GM18870 (cell line): Measurements from ENCODE around the gene RIMBP2.

Source experiments
- ATAC-seq: cut with Tn5 transposase; IDR thresholded peaks from one replicate; pipeline ENCODE4 v1.9.1; 2021; ENCODE audit warnings: moderate library complexity; ENCODE audit not compliant: unreplicated experiment

RIMBP2 gene

GRCh38 chr12:130520784-130521183 lies 195.3 kb downstream of the RIMBP2 start:
- no peak for ATAC-seq

- no peak for ATAC-seq
These were observed 198.5 kb downstream of the RIMBP2 start for GRCh38 chr12:130517588-130517987.

GRCh38 chr12:130514149-130514551 lies 201.9 kb downstream of the RIMBP2 start:
- ATAC-seq: no peak

- no peak for ATAC-seq
These were observed 202.5 kb downstream of the RIMBP2 start for GRCh38 chr12:130513556-130513955.

GRCh38 chr12:130511285-130511684 lies 204.8 kb downstream of the RIMBP2 start:
- ATAC-seq: no peak

- ATAC-seq: no peak
These were observed 206.6 kb downstream of the RIMBP2 start for GRCh38 chr12:130509454-130509853.

GRCh38 chr12:130508847-130509246 lies 207.3 kb downstream of the RIMBP2 start:
- no peak for ATAC-seq

GRCh38 chr12:130508318-130508717 lies 207.8 kb downstream of the RIMBP2 start:
- ATAC-seq: no peak

GRCh38 chr12:130506844-130507243 lies 209.3 kb downstream of the RIMBP2 start:
- no peak for ATAC-seq

- ATAC-seq: no peak
These were observed 211.3 kb downstream of the RIMBP2 start for GRCh38 chr12:130504840-130505175.

GRCh38 chr12:130504110-130504839 lies 211.8 kb downstream of the RIMBP2 start:
- no peak for ATAC-seq

- no peak for ATAC-seq
These were observed 214.3 kb downstream of the RIMBP2 start for GRCh38 chr12:130501821-130502220.

GRCh38 chr12:130500835-130501330 lies 215.2 kb downstream of the RIMBP2 start:
- no peak for ATAC-seq

- no peak for ATAC-seq
These were observed 216.6 kb downstream of the RIMBP2 start for GRCh38 chr12:130499474-130499873.

GRCh38 chr12:130498589-130499385 lies 217.3 kb downstream of the RIMBP2 start:
- ATAC-seq: no peak

GRCh38 chr12:130497991-130498390 lies 218.1 kb downstream of the RIMBP2 start:
- no peak for ATAC-seq

- no peak for ATAC-seq
These were observed 218.8 kb downstream of the RIMBP2 start for GRCh38 chr12:130497321-130497720.

GRCh38 chr12:130496516-130497120 lies 219.5 kb downstream of the RIMBP2 start:
- ATAC-seq: no peak

- ATAC-seq: no peak
These were observed 220.9 kb downstream of the RIMBP2 start for GRCh38 chr12:130495156-130495555.

- ATAC-seq: no peak
These were observed 221.4 kb downstream of the RIMBP2 start for GRCh38 chr12:130494736-130495135.

GRCh38 chr12:130493951-130494350 lies 222.1 kb downstream of the RIMBP2 start:
- no peak for ATAC-seq
